ENCODE results near the gene RACGAP1.

The RACGAP1 gene, protein sequence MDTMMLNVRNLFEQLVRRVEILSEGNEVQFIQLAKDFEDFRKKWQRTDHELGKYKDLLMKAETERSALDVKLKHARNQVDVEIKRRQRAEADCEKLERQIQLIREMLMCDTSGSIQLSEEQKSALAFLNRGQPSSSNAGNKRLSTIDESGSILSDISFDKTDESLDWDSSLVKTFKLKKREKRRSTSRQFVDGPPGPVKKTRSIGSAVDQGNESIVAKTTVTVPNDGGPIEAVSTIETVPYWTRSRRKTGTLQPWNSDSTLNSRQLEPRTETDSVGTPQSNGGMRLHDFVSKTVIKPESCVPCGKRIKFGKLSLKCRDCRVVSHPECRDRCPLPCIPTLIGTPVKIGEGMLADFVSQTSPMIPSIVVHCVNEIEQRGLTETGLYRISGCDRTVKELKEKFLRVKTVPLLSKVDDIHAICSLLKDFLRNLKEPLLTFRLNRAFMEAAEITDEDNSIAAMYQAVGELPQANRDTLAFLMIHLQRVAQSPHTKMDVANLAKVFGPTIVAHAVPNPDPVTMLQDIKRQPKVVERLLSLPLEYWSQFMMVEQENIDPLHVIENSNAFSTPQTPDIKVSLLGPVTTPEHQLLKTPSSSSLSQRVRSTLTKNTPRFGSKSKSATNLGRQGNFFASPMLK

DNA sequence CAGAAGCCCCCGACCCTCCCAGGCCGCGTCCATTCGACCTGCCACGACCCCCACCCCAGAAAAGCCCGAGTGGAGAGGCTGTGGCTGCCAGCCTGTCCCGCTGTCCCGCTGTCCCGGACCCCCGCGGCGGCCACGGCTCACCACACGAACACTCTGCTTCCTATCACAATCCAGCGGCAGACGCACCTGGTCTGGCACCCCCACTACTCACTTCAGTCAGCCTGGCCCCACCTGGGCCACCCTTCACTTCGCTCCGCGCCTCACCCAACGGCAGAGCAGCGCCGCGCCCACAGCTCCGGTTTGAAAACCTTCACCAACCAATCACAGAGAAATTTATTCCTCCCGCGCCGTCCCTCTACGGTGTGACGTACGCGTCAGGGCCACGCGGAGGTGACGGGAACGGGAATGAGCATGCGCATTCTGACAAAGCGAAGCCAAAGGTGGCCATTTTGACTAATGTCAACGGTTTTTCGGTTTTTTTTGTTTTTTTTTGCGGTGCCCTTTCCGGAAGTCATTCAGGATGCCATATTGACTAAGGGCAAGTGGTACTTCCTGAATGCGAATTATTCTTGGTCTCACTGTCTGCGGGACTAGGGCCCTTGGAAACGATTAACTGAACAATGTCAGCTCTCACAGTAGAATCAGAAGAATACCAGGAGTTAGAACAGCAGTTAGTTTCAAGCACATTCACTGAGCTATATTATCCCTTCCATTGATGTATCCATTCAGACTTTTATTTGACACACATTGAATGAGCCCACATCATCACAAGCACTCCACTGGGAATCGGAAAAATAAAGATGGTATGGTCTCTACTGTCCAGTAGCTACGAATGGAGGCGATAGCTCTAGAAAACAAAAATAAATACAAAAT lies at the start of gene RACGAP1:
TSS of gene RACGAP1 (minus strand) at position 308 of the 873 bp plus-strand sequence. CDS start 8,779 bp downstream, outside the sequence.
- TF ChIP-seq, protein P1, sequence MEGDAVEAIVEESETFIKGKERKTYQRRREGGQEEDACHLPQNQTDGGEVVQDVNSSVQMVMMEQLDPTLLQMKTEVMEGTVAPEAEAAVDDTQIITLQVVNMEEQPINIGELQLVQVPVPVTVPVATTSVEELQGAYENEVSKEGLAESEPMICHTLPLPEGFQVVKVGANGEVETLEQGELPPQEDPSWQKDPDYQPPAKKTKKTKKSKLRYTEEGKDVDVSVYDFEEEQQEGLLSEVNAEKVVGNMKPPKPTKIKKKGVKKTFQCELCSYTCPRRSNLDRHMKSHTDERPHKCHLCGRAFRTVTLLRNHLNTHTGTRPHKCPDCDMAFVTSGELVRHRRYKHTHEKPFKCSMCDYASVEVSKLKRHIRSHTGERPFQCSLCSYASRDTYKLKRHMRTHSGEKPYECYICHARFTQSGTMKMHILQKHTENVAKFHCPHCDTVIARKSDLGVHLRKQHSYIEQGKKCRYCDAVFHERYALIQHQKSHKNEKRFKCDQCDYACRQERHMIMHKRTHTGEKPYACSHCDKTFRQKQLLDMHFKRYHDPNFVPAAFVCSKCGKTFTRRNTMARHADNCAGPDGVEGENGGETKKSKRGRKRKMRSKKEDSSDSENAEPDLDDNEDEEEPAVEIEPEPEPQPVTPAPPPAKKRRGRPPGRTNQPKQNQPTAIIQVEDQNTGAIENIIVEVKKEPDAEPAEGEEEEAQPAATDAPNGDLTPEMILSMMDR (IDR thresholded peaks at IDR 0.05): no peak
- H3K27ac ChIP-seq: peak within 1 kb of the TSS; percentile 42 to 71
- DNase-seq (ENCODE audit: low spot score): peak; percentile 94
- H3K4me3 ChIP-seq: peak within 1 kb of the TSS; percentile 91

DNA sequence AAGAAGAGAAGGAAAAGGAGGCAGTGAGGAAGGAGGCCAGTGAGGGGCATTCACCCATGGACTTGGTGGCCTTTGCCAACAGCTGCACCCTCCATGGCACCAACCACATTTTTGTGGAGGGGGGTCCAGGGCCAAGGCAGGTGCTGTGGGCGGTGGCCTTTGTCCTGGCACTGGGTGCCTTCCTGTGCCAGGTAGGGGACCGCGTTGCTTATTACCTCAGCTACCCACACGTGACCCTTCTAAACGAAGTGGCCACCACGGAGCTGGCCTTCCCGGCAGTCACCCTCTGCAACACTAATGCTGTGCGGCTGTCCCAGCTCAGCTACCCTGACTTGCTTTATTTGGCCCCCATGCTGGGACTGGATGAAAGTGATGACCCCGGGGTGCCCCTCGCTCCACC lies 48.4 kb upstream of the RACGAP1 start:
- TF ChIP-seq, protein P1 (IDR thresholded peaks at IDR 0.05): no peak
- no peak overlapping the region for H3K4me3 ChIP-seq
- H3K27ac ChIP-seq: no peak overlapping the region
- DNase-seq (ENCODE audit: low spot score): no peak

DNA sequence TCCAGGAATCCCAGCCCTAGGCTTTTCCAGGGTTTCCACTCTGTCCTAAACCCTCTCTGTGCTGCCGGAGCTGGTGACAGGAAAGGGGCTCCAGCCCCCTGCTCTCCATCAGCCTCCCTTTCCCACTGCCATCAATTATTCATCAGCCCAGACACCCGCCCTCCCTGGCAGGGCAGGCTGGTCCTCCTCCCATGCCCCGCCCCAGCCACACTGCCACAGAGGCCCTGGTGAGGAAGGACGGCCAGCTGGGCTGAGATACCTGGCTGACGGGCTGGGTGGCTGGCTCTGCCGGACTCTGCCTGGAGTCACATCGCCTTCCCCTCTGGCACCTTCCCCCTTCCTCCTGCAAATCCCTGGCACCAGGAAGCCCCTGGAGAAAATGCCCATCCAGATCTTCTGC lies 47.9 kb upstream of the RACGAP1 start:
- Histone ChIP-seq H3K27ac (no peak overlapping the region), H3K4me3 (no peak overlapping the region)
- DNase-seq (ENCODE audit: low spot score): no peak
- TF ChIP-seq, protein P1 (IDR thresholded peaks at IDR 0.05): no peak

DNA sequence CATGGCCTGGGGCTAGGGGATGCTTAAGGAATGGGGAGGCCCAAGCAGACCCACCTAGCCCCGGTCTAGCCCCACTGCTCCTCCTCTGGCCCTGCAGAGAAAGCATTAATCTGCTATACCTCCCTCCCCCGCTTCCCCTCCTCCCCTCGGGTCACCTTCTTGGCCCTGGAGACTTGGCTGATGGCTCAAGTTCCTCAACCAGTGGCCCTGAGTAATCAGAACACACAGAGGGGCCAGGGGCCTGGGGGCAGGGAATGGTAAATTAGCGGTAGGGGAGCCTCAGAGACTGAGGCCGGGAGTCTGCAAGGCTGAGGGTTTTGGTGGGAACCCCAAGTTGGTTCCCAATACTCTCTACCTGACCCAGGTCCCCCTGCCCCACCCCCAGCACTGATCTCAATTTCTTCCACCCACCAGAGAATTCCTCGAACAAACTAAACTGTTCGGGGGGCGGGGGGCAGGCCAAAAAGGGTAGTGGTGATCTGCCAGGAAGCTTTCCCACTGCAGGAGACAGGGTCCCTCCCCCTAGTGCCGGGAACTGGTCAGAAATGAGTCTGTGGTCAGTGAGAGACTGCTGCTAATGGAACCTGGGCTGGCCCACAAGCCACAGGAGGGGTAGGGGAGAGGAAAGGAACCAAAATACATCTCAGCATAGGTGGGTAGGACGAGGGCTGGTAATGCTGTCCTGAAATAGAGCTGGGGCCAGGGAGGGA lies 47.1 kb upstream of the RACGAP1 start:
- no peak overlapping the region for H3K27ac ChIP-seq
- TF ChIP-seq, protein P1 (IDR thresholded peaks at IDR 0.05): no peak
- H3K4me3 ChIP-seq: no peak overlapping the region
- no peak for DNase-seq (ENCODE audit: low spot score)

DNA sequence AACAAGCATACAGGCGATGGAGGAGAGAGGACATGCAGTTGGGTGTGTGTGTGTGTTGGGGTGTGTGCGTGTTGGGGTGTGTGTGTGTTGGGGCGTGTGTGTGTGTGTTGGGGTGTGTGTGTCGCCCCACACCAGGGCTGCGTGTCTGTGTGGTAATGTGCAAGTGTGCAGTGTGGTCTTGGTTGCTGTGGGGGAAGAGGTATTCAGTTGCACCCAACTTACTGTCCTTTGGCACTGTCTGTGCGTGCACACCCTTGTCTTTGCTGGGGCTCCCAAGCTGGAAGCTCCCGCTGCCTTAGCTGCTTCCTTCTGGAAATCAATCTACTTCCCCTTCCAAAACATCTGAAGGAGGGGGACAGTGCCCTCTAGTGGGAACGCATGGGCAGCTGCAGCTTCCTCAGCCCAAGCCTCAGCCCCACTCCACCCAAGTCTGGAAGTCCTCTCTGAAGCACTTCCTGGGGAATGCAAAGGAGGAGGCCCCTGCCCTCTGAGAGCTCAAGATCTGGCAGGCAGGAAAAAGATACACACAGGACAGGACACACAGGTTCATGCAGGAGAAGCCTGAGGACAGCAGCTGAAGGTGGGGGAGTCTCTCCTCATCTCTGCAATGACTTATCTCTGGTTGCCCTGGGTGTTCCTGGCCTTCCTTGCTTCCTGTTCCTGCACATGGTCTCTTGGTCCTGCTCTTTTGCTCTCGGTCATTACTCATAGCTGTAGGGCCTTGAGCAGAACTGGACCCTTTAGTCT lies 45.2 kb upstream of the RACGAP1 start:
- TF ChIP-seq, protein P1 (IDR thresholded peaks at IDR 0.05): peak; percentile 76
- Histone ChIP-seq H3K27ac (no peak overlapping the region), H3K4me3 (peak overlapping the region; percentile 41)
- DNase-seq (ENCODE audit: low spot score): peak; percentile 84

DNA sequence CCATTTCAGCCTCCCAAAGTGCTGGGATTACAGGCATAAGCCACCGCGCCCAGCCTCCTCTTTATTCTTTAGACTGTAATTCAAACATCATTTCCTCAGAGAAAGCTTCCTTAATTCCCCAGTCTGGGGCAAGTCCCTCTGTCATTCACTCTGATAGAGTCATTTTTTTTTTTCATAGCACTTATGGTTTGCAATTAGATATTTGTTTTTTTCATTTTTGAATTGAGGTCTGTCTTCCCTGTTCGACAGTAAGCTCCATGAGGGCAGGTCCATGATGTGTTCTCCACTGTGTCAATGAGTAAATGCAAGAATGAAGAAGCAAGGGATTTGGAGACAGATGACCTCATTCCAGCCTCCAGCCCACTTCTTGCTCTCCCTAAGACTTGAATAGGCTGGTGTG lies 44.2 kb upstream of the RACGAP1 start:
- TF ChIP-seq, protein P1 (IDR thresholded peaks at IDR 0.05): no peak
- H3K27ac ChIP-seq: no peak overlapping the region
- no peak for DNase-seq (ENCODE audit: low spot score)

More for the DNA sequence above, 44.2 kb upstream of the RACGAP1 start:
- no peak overlapping the region for H3K4me3 ChIP-seq
